Measurements from ENCODE around the gene DMRTC2.

Gene DMRTC2

GRCh38 chr19:41862445-41862986 is 17.7 kb downstream of the DMRTC2 start:
- FAIRE-seq (no peak), DNase-seq (ENCODE audit: insufficient read length, low spot score) (no peak)
- TF ChIP-seq CTCF (IDR thresholded peaks at IDR 0.05; ENCODE audit: insufficient read depth, missing control alignments), result no peak

- TF ChIP-seq CTCF (IDR thresholded peaks at IDR 0.05; ENCODE audit: insufficient read depth, missing control alignments), result no peak
- FAIRE-seq, result no peak
- no peak for DNase-seq (ENCODE audit: insufficient read length, low spot score)
These were observed 18.5 kb downstream of the DMRTC2 start for GRCh38 chr19:41863209-41863931.

- no peak for TF ChIP-seq CTCF (IDR thresholded peaks at IDR 0.05; ENCODE audit: insufficient read depth, missing control alignments)
- DNase-seq (ENCODE audit: insufficient read length, low spot score), result no peak
- FAIRE-seq, result no peak
These were observed 19.5 kb downstream of the DMRTC2 start for GRCh38 chr19:41864374-41864773.

- FAIRE-seq, result no peak
- no peak for DNase-seq (ENCODE audit: insufficient read length, low spot score)
- no peak for TF ChIP-seq CTCF (IDR thresholded peaks at IDR 0.05; ENCODE audit: insufficient read depth, missing control alignments)
These were observed 21.4 kb downstream of the DMRTC2 start for GRCh38 chr19:41866284-41866683.

GRCh38 chr19:41868120-41868988 is 23.5 kb downstream of the DMRTC2 start:
- no peak for FAIRE-seq
- no peak for DNase-seq (ENCODE audit: insufficient read length, low spot score)
- TF ChIP-seq CTCF (IDR thresholded peaks at IDR 0.05; ENCODE audit: insufficient read depth, missing control alignments), result no peak

GRCh38 chr19:41868989-41869300 is 24.1 kb downstream of the DMRTC2 start:
- DNase-seq (ENCODE audit: insufficient read length, low spot score) (no peak), FAIRE-seq (no peak)
- no peak for TF ChIP-seq CTCF (IDR thresholded peaks at IDR 0.05; ENCODE audit: insufficient read depth, missing control alignments)

All from D721Med (cell line).